GM19467 (cell line): ENCODE results near the gene RNF44.
"Not testable (repeated sequence)": the region's sequence is repeated elsewhere in the genome, so short reads cannot be mapped to it uniquely, and the experiment has no call there.

ENCODE experiments used
- ATAC-seq: cut with Tn5 transposase; IDR thresholded peaks from one replicate; pipeline ENCODE4 v1.9.1; 2021; ENCODE audit warnings: mild to moderate bottlenecking, moderate library complexity; ENCODE audit not compliant: unreplicated experiment

Gene RNF44

GRCh38 chr5:176521286-176521685 lies 15.9 kb downstream of the RNF44 start:
- no peak for ATAC-seq

- no peak for ATAC-seq
These were observed 17.1 kb downstream of the RNF44 start for GRCh38 chr5:176519810-176520720.

- no peak for ATAC-seq
These were observed 20.0 kb downstream of the RNF44 start for GRCh38 chr5:176517053-176517661.

GRCh38 chr5:176515396-176515795 lies 21.8 kb downstream of the RNF44 start:
- no peak for ATAC-seq

- no peak for ATAC-seq
These were observed 22.8 kb downstream of the RNF44 start for GRCh38 chr5:176514244-176514950.

- no peak for ATAC-seq
These were observed 23.4 kb downstream of the RNF44 start for GRCh38 chr5:176513788-176514187.

- ATAC-seq = no peak
These were observed 28.6 kb downstream of the RNF44 start for GRCh38 chr5:176508603-176509002.

- no peak for ATAC-seq
These were observed 29.3 kb downstream of the RNF44 start for GRCh38 chr5:176507911-176508310.

GRCh38 chr5:176503496-176503895 lies 33.7 kb downstream of the RNF44 start:
- no peak for ATAC-seq

GRCh38 chr5:176501333-176501732 lies 35.9 kb downstream of the RNF44 start:
- ATAC-seq = no peak

GRCh38 chr5:176500511-176500910 lies 36.7 kb downstream of the RNF44 start:
- ATAC-seq = no peak

- no peak for ATAC-seq
These were observed 37.9 kb downstream of the RNF44 start for GRCh38 chr5:176499273-176499672.

GRCh38 chr5:176497852-176498251 lies 39.4 kb downstream of the RNF44 start:
- no peak for ATAC-seq

GRCh38 chr5:176492431-176492830 lies 44.8 kb downstream of the RNF44 start:
- ATAC-seq = no peak

- no peak for ATAC-seq
These were observed 45.3 kb downstream of the RNF44 start for GRCh38 chr5:176491901-176492300.

GRCh38 chr5:176491101-176491502 lies 46.1 kb downstream of the RNF44 start:
- no peak for ATAC-seq

GRCh38 chr5:176490301-176490700 lies 46.9 kb downstream of the RNF44 start:
- ATAC-seq = no peak

GRCh38 chr5:176489077-176489476 lies 48.1 kb downstream of the RNF44 start:
- ATAC-seq = no peak

GRCh38 chr5:176487160-176487559 lies 50.0 kb downstream of the RNF44 start:
- not testable (repeated sequence) for ATAC-seq

- ATAC-seq = no peak
These were observed 50.9 kb downstream of the RNF44 start for GRCh38 chr5:176486189-176486757.

- ATAC-seq = no peak
These were observed 52.0 kb downstream of the RNF44 start for GRCh38 chr5:176485176-176485575.
